ENCODE data around the gene DERL3. TPM values are rescaled to one million over a fixed set of nuclear protein-coding genes. Genes with fewer than 3 reads are reported as not detected.

The DERL3 gene
- total RNA-seq, 1 donor from 2014 or later, result 3.8 TPM

DNA sequence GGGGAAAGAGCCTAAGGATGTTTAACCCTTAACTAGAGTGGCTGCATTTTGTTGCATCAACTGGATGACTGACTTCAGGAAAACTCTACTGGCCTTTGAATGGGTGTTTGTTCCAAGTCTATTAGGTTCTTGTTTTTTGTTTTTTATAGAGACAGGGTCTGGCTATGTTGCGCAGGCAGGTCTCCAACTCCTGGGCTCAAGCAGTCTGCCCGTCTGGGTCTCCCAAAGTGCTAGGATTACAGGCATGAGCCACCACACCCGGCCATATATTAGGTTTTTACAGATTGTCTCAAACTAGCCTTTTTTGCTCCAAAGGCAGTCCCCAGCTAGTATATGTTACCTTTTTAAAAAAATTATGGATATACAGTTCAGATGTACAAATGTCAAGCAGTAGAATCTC is 50.9 kb downstream of the DERL3 start:
- Histone ChIP-seq H3K4me1 (peaks cover 28% of the 10 kb centered on the region), H3K27ac (peak overlapping the region; percentile 99), H3K27me3 (no peaks in the 10 kb centered on the region), H3K36me3 (peaks cover 14% of the 10 kb centered on the region), H3K4me3 (peak overlapping the region; percentile 94), H3K9me3 (no peaks in the 10 kb centered on the region)
- intact Hi-C loops (cut with DNase I), result no loop called here
- no peak for ATAC-seq
- DNase-seq, result no peak
- TF ChIP-seq, protein P1, sequence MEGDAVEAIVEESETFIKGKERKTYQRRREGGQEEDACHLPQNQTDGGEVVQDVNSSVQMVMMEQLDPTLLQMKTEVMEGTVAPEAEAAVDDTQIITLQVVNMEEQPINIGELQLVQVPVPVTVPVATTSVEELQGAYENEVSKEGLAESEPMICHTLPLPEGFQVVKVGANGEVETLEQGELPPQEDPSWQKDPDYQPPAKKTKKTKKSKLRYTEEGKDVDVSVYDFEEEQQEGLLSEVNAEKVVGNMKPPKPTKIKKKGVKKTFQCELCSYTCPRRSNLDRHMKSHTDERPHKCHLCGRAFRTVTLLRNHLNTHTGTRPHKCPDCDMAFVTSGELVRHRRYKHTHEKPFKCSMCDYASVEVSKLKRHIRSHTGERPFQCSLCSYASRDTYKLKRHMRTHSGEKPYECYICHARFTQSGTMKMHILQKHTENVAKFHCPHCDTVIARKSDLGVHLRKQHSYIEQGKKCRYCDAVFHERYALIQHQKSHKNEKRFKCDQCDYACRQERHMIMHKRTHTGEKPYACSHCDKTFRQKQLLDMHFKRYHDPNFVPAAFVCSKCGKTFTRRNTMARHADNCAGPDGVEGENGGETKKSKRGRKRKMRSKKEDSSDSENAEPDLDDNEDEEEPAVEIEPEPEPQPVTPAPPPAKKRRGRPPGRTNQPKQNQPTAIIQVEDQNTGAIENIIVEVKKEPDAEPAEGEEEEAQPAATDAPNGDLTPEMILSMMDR (IDR thresholded peaks at IDR 0.05), result no peak

DNA sequence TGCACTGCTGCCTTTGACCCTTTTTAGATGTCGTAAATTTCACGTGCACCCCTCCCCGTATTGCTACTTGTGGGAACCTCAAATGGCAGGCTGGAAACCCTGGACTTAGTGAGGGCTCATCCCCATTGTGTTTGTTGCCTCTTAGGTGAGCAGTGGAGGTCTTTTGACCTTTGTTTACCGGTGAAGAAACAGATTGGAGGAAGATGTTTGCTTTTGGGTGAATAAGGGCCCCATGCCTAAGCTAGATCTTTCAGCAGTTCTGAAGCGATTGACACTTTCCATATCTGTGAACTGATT is 51.3 kb downstream of the DERL3 start:
- H3K27me3 ChIP-seq, result no peaks in the 10 kb centered on the region
- peak overlapping the region; percentile 94 for H3K4me3 ChIP-seq
- peak overlapping the region; percentile 99 for H3K27ac ChIP-seq
- DNase-seq (no peak), ATAC-seq (no peak)
- H3K36me3 ChIP-seq, result peaks cover 10% of the 10 kb centered on the region
- H3K9me3 ChIP-seq, result no peaks in the 10 kb centered on the region
- H3K4me1 ChIP-seq, result peaks cover 28% of the 10 kb centered on the region
- intact Hi-C loops (cut with DNase I), result no loop called here
- TF ChIP-seq, protein P1 (IDR thresholded peaks at IDR 0.05), result no peak

DNA sequence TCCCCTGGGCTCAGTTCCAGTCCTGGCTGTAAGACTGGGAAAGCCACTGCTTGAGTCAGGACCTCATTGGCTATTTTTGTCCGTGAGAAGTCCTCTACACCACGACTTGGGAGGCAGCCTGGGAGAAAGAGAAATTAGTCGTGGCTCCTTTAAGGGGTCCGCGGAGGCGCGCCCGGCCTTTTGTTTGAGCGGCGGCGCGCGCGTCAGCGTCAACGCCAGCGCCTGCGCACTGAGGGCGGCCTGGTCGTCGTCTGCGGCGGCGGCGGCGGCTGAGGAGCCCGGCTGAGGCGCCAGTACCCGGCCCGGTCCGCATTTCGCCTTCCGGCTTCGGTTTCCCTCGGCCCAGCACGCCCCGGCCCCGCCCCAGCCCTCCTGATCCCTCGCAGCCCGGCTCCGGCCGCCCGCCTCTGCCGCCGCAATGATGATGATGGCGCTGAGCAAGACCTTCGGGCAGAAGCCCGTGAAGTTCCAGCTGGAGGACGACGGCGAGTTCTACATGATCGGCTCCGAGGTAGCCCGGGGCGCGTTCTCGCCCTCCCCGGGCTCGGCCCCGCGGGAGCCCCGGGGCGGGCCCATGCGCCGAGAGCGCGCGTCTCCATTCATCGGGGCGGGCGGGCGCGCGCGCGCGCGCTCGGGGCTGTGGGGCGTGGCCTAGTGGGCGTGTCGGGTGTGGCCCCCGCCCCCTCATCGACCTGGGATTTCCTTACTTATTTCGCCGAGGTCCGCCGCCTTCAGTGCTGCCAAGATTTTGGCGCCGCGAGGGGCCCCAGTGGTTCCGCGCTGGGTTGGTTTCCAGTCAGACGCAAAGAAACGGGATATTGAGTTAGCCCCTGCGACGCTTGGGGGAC is 51.8 kb downstream of the DERL3 start, which contains the start of gene SMARCB1:
TSS of gene SMARCB1 (plus strand) at position 215 of the 848 bp plus-strand sequence. CDS start at position 419, 204 bp downstream.
- ATAC-seq (peak; percentile 98), DNase-seq (peak; percentile 95)
- Histone ChIP-seq H3K4me1 (peaks cover 28% of the 10 kb centered on the region), H3K4me3 (peak within 1 kb of the TSS; percentile 94), H3K9me3 (no peaks in the 10 kb centered on the region), H3K36me3 (peaks cover 5% of the 10 kb centered on the region), H3K27me3 (no peaks in the 10 kb centered on the region), H3K27ac (peak within 1 kb of the TSS; percentile 99)
- TF ChIP-seq, protein P1 (IDR thresholded peaks at IDR 0.05), result no peak
- intact Hi-C loops (cut with DNase I), result no loop called here

DNA sequence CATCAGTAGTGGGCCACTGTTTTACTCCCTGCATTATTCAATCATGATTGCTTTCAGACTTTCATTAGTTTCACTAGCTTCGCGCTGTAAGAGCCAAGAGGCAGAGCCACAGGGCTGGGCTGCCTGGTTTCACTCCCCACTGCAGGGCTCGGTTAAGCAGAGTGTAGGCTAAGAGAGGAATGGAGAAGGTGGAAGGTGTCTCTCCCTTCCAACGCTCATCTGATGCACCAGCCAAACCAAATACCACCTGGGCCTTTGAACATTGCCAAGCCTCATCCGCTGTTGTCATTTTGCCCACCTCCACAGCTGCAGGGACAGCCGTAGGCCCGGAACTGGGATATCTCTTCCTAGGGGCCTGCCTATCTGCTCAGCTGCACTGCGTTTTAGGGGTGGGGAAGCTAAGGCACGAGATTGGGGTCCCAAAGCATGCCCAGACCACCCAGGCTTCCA is 52.5 kb downstream of the DERL3 start:
- no peak for DNase-seq
- no peak for ATAC-seq
- H3K27ac ChIP-seq, result peak overlapping the region; percentile 99
- peak overlapping the region; percentile 94 for H3K4me3 ChIP-seq
- intact Hi-C loops (cut with DNase I), result no loop called here
- no peaks in the 10 kb centered on the region for H3K36me3 ChIP-seq
- H3K4me1 ChIP-seq, result peaks cover 22% of the 10 kb centered on the region
- TF ChIP-seq, protein P1 (IDR thresholded peaks at IDR 0.05), result no peak
- H3K27me3 ChIP-seq, result no peaks in the 10 kb centered on the region
- no peaks in the 10 kb centered on the region for H3K9me3 ChIP-seq

Other genes with a start within 250 kb of the DERL3 start
- 0.96 TPM for gene DRICH1, start 206.7 kb downstream of the DERL3 start, total RNA-seq
- 1.2 TPM for gene RGL4, start 148.0 kb downstream of the DERL3 start, total RNA-seq
- gene ZNF70, start 87.9 kb downstream of the DERL3 start, total RNA-seq, result 6.1 TPM
- gene VPREB3, start 84.6 kb downstream of the DERL3 start, total RNA-seq, result not detected
- gene C22orf15, start 76.0 kb downstream of the DERL3 start, total RNA-seq, result not detected
- gene CHCHD10, start 71.0 kb downstream of the DERL3 start, total RNA-seq, result 102 TPM
- 1.9 TPM for gene MMP11, start 66.2 kb downstream of the DERL3 start, total RNA-seq
- 59.6 TPM for gene SMARCB1, start 52.0 kb downstream of the DERL3 start, total RNA-seq
- gene SLC2A11, start 18.9 kb upstream of the DERL3 start, total RNA-seq, result 13.2 TPM
- 236 TPM for gene MIF, start 55.4 kb upstream of the DERL3 start, total RNA-seq
- 9.8 TPM for gene GSTT2B, start 122.2 kb upstream of the DERL3 start, total RNA-seq
- gene DDTL, start 127.9 kb upstream of the DERL3 start, total RNA-seq, result 2.5 TPM
- 88.7 TPM for gene DDT, start 135.4 kb upstream of the DERL3 start, total RNA-seq
- 1.1 TPM for gene GSTT2, start 141.1 kb upstream of the DERL3 start, total RNA-seq
- gene GSTT4, start 166.4 kb upstream of the DERL3 start, total RNA-seq, result not detected
- 92.0 TPM for gene CABIN1, start 172.3 kb upstream of the DERL3 start, total RNA-seq